Measurements from ENCODE around the gene RARRES2. TPM values are rescaled to one million over a fixed set of nuclear protein-coding genes. Genes with fewer than 3 reads are reported as not detected.

Gene RARRES2
- total RNA-seq, 2 experiments from 2014 or later, result not detected

DNA sequence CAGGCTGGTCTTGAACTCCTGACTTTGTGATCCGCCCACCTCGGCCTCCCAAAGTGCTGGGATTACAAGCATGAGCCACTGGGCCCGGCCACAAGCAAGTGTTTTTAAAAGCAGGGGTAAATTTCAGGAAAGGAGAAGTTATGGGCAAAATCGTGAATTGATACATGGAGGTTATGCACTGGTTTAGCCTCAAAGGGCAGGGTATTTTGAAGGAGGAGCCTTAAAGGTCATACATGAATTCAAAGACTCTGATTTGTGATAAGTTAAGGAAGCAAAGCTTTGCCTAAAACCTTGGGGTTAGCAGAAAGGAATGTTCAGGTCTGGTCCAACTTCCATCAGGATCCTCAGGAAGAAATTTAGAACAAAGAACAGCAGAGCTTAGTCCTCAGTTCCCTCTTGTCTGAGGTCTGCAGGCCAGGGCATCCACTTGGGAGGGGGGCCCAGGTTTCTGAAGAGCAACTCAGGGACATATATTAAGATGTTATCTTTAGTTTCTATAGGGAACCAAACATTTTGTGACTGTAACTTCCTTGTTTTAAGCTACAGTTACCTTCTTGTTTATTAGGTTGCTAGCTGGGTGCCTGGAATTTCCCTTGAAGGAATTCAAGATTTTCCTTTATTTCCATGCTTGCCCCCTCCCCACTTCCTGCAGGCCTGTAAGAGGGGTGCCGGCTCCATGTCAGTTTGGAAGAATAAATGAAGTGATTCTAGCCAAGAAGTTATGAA, 24.4 kb upstream of the RARRES2 start:
- H3K4me3 ChIP-seq (ENCODE audit: low read depth, low read length, poor library complexity, severe bottlenecking), result no peak overlapping the region
- no TSS peak for BruUV-seq (replicated peaks)
- H3K4me1 ChIP-seq (ENCODE audit: insufficient read depth, low read length, poor library complexity, severe bottlenecking), result peaks cover 64% of the 10 kb centered on the region
- peak overlapping the region; percentile 6 for H3K27ac ChIP-seq (ENCODE audit: low read depth, low read length, poor library complexity, severe bottlenecking)
- H3K4me2 ChIP-seq (ENCODE audit: low read length), result peak overlapping the region; percentile 6; the same call in 1 of the 2 replicates
- H3K9me3 ChIP-seq (ENCODE audit: low read length), result no peaks in the 10 kb centered on the region
- POLR2A ChIA-PET, result interaction anchor here (1.0 to 2.3 kb wide), 4 partner anchors 9 to 61 kb away, joined by 3 to 11 read pairs (median 6); no protein-coding TSS in a partner anchor
- H4K20me1 ChIP-seq (ENCODE audit: insufficient read depth, low read length), result no peaks in the 10 kb centered on the region
- no peaks in the 10 kb centered on the region for H3K79me2 ChIP-seq (ENCODE audit: insufficient read depth, low read depth, low read length)
- no peaks in the 10 kb centered on the region for H3K9me2 ChIP-seq (ENCODE audit: insufficient read depth, low read length)
- CTCF ChIA-PET (ENCODE audit: unreplicated experiment), result interaction anchor here (0.6 kb wide), 1 partner anchor 11 kb away, joined by 3 read pairs; no protein-coding TSS in a partner anchor
- H2AFZ ChIP-seq (ENCODE audit: low read length), result peak overlapping the region; percentile 77
- TF ChIP-seq, protein P1, sequence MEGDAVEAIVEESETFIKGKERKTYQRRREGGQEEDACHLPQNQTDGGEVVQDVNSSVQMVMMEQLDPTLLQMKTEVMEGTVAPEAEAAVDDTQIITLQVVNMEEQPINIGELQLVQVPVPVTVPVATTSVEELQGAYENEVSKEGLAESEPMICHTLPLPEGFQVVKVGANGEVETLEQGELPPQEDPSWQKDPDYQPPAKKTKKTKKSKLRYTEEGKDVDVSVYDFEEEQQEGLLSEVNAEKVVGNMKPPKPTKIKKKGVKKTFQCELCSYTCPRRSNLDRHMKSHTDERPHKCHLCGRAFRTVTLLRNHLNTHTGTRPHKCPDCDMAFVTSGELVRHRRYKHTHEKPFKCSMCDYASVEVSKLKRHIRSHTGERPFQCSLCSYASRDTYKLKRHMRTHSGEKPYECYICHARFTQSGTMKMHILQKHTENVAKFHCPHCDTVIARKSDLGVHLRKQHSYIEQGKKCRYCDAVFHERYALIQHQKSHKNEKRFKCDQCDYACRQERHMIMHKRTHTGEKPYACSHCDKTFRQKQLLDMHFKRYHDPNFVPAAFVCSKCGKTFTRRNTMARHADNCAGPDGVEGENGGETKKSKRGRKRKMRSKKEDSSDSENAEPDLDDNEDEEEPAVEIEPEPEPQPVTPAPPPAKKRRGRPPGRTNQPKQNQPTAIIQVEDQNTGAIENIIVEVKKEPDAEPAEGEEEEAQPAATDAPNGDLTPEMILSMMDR (conservative IDR thresholded peaks at IDR 0.05; ENCODE audit: low read length), result no peak
- no peak for TF ChIP-seq EZH2phosphoT487 (IDR thresholded peaks at IDR 0.05; ENCODE audit: borderline replicate concordance, low read depth, low read length)
- DNase-seq (ENCODE audit: low spot score), result no peak
- intact Hi-C loops (cut with micrococcal nuclease; ENCODE audit: unreplicated experiment), result loop anchor here (5.0 to 10.0 kb wide), 2 partner anchors 529 to 1654 kb away; no protein-coding TSS in a partner anchor
- H3K36me3 ChIP-seq (ENCODE audit: insufficient read depth, low read length), result no peaks in the 10 kb centered on the region

DNA sequence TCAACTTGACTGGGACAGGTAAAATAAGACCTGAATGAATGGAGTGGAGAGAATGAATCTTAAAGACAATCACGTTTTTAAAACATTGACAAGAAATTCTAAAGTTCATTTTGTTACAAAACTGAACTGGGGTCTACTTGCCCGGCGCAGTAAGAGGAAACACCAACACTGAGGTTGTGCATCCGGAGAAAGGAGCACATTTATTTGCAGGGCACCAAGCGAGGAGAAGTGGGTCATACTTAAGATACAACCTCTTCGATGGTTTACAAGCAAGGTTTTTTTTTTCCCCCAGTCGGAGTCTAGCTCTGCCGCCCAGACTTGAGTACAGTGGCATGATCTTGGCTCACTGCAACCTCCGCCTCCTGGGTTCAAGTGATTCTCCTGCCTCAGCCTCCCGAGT, 23.8 kb upstream of the RARRES2 start:
- H4K20me1 ChIP-seq (ENCODE audit: insufficient read depth, low read length), result no peaks in the 10 kb centered on the region
- H3K79me2 ChIP-seq (ENCODE audit: insufficient read depth, low read depth, low read length), result no peaks in the 10 kb centered on the region
- ChIA-PET CTCF (ENCODE audit: unreplicated experiment) (no interaction called here), POLR2A (interaction anchor here (0.8 to 2.3 kb wide), 4 partner anchors 9 to 62 kb away, joined by 3 to 6 read pairs (median 4); no protein-coding TSS in a partner anchor)
- no peak for DNase-seq (ENCODE audit: low spot score)
- no TSS peak for BruUV-seq (replicated peaks)
- H2AFZ ChIP-seq (ENCODE audit: low read length), result no peak overlapping the region
- no peak overlapping the region for H3K4me3 ChIP-seq (ENCODE audit: low read depth, low read length, poor library complexity, severe bottlenecking)
- H3K9me2 ChIP-seq (ENCODE audit: insufficient read depth, low read length), result no peaks in the 10 kb centered on the region
- H3K27ac ChIP-seq (ENCODE audit: low read depth, low read length, poor library complexity, severe bottlenecking), result no peak overlapping the region
- no peaks in the 10 kb centered on the region for H3K36me3 ChIP-seq (ENCODE audit: insufficient read depth, low read length)
- intact Hi-C loops (cut with micrococcal nuclease; ENCODE audit: unreplicated experiment), result loop anchor here (5.0 to 10.0 kb wide), 2 partner anchors 530 to 1653 kb away; no protein-coding TSS in a partner anchor
- peaks cover 59% of the 10 kb centered on the region for H3K4me1 ChIP-seq (ENCODE audit: insufficient read depth, low read length, poor library complexity, severe bottlenecking)
- no peak overlapping the region for H3K4me2 ChIP-seq (ENCODE audit: low read length)
- H3K9me3 ChIP-seq (ENCODE audit: low read length), result no peaks in the 10 kb centered on the region
- TF ChIP-seq, protein P1 (conservative IDR thresholded peaks at IDR 0.05; ENCODE audit: low read length), result no peak
- TF ChIP-seq EZH2phosphoT487 (IDR thresholded peaks at IDR 0.05; ENCODE audit: borderline replicate concordance, low read depth, low read length), result no peak

DNA sequence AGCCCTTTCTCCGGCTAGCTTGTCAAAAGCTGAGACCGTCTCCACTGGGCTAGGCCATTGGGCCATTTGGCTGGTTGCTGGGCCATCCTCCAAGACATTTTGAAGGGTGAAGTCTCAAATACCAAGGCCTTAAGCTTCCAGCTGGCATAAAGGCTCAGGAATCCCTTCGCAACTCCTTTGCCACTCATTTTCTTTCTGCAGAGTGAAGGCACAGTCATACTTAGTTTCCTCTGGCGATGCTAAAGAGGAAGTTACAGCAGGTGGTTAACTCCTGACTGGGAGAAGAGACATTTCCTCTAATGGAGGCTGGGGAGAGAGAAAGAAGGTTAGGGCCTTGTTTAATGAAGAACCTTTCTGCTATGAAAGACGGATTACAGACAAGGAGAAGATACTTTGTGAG, 22.4 kb upstream of the RARRES2 start:
- peak overlapping the region; percentile 53 for H3K4me2 ChIP-seq (ENCODE audit: low read length)
- no peaks in the 10 kb centered on the region for H3K9me2 ChIP-seq (ENCODE audit: insufficient read depth, low read length)
- CTCF ChIA-PET (ENCODE audit: unreplicated experiment), result no interaction called here
- intact Hi-C loops (cut with micrococcal nuclease; ENCODE audit: unreplicated experiment), result loop anchor here (10.0 kb wide), 1 partner anchor 531 kb away; no protein-coding TSS in a partner anchor
- H3K79me2 ChIP-seq (ENCODE audit: insufficient read depth, low read depth, low read length), result no peaks in the 10 kb centered on the region
- peak overlapping the region; percentile 59 for H2AFZ ChIP-seq (ENCODE audit: low read length)
- H3K4me1 ChIP-seq (ENCODE audit: insufficient read depth, low read length, poor library complexity, severe bottlenecking), result peaks cover 46% of the 10 kb centered on the region
- H3K9me3 ChIP-seq (ENCODE audit: low read length), result no peaks in the 10 kb centered on the region
- no peaks in the 10 kb centered on the region for H4K20me1 ChIP-seq (ENCODE audit: insufficient read depth, low read length)
- no TSS peak for BruUV-seq (replicated peaks)
- TF ChIP-seq, protein P1 (conservative IDR thresholded peaks at IDR 0.05; ENCODE audit: low read length), result no peak
- TF ChIP-seq EZH2phosphoT487 (IDR thresholded peaks at IDR 0.05; ENCODE audit: borderline replicate concordance, low read depth, low read length), result no peak
- H3K36me3 ChIP-seq (ENCODE audit: insufficient read depth, low read length), result no peaks in the 10 kb centered on the region
- H3K27ac ChIP-seq (ENCODE audit: low read depth, low read length, poor library complexity, severe bottlenecking), result peak overlapping the region; percentile 22
- POLR2A ChIA-PET, result interaction anchor here (0.5 kb wide), 1 partner anchor 50 kb away, joined by 4 read pairs; no protein-coding TSS in a partner anchor
- peak; percentile 72 for DNase-seq (ENCODE audit: low spot score)
- peak overlapping the region; percentile 12 for H3K4me3 ChIP-seq (ENCODE audit: low read depth, low read length, poor library complexity, severe bottlenecking)

Measured in OCI-LY7 (cell line).